Liver (tissue), 9 donors: ENCODE measurements around the gene PTBP3. TPM values are rescaled to one million over a fixed set of nuclear protein-coding genes. Genes with fewer than 3 reads are reported as not detected.

Source experiments
- DNase-seq: peaks from one replicate; pipeline ENCODE4 v3.0.0-alpha.2; 2017; ENCODE audit warnings: low spot score
- H3K27ac ChIP-seq, 2 donors: one replicate each; pipeline ENCODE4 v1.7.0; 2013; ENCODE audit warnings: inconsistent platforms in 2 of 2, low read length in 2 of 2, control low read depth in 1 of 2, low read depth in 1 of 2, mild to moderate bottlenecking in 1 of 2
- H3K27me3 ChIP-seq, 4 donors: one replicate each; pipeline versions ENCODE4 v1.6.1 to v1.7.0; 2013; ENCODE audit warnings: low read length in 3 of 4, inconsistent platforms in 1 of 4, mild to moderate bottlenecking in 1 of 4, moderate library complexity in 1 of 4; ENCODE audit not compliant: control insufficient read depth in 4 of 4, insufficient read depth in 4 of 4
- H3K36me3 ChIP-seq, 4 donors: one replicate each; pipeline versions ENCODE4 v1.6.1 to v1.7.0; 2013; ENCODE audit warnings: low read length in 3 of 4, mild to moderate bottlenecking in 3 of 4, low read depth in 1 of 4, moderate library complexity in 1 of 4; ENCODE audit not compliant: control insufficient read depth in 4 of 4, insufficient read depth in 3 of 4
- H3K4me1 ChIP-seq, 4 donors: one replicate each; pipeline versions ENCODE4 v1.6.1 to v1.7.0; 2013; ENCODE audit warnings: low read length in 3 of 4, mild to moderate bottlenecking in 3 of 4, moderate library complexity in 1 of 4; ENCODE audit not compliant: control insufficient read depth in 4 of 4, insufficient read depth in 4 of 4
- H3K4me3 ChIP-seq, 3 donors: one replicate each; pipeline versions ENCODE4 v1.6.1 to v1.7.0; 2013; ENCODE audit warnings: low read length in 3 of 3, control low read depth in 1 of 3, low read depth in 1 of 3, mild to moderate bottlenecking in 1 of 3
- H3K9ac ChIP-seq, 2 donors: one replicate each; pipeline ENCODE4 v1.7.0; 2013; ENCODE audit warnings: low read length in 2 of 2, mild to moderate bottlenecking in 2 of 2, moderate library complexity in 2 of 2, control low read depth in 1 of 2, low read depth in 1 of 2
- H3K9me3 ChIP-seq, 4 donors: one replicate each; pipeline versions ENCODE4 v1.6.1 to v1.7.0; 2013; ENCODE audit warnings: low read length in 3 of 4; ENCODE audit not compliant: control insufficient read depth in 4 of 4
- FOXA2 ChIP-seq: IDR thresholded peaks from 2 replicates; pipeline ENCODE4 v1.6.1; 2016; ENCODE audit warnings: antibody characterized with exemption
- GABPA ChIP-seq, 2 donors: IDR thresholded peaks in 1 of 2; conservative IDR thresholded peaks in 1 of 2; 2 replicates each; pipeline ENCODE4 v1.6.1; 2016; ENCODE audit warnings: antibody characterized with exemption in 2 of 2, mild to moderate bottlenecking in 1 of 2, moderate library complexity in 1 of 2
- HNF4A ChIP-seq, 2 donors: conservative IDR thresholded peaks; 2 replicates each; pipeline ENCODE4 v1.6.1; 2016; ENCODE audit warnings: antibody characterized with exemption in 2 of 2, mild to moderate bottlenecking in 2 of 2
- HNF4G ChIP-seq: IDR thresholded peaks from 2 replicates; pipeline ENCODE4 v1.6.1; 2016; ENCODE audit warnings: antibody characterized with exemption
- JUND ChIP-seq, 2 donors: IDR thresholded peaks; 2 replicates each; pipeline ENCODE4 v1.6.1; 2016; ENCODE audit warnings: antibody characterized with exemption in 2 of 2
- RAD21 ChIP-seq, 2 donors: IDR thresholded peaks; 2 replicates each; pipeline ENCODE4 v1.6.1; 2016; ENCODE audit warnings: antibody characterized with exemption in 2 of 2, mild to moderate bottlenecking in 2 of 2
- RXRA ChIP-seq, 2 donors: IDR thresholded peaks; 2 replicates each; pipeline ENCODE4 v1.6.1; 2017 to 2018; ENCODE audit warnings: antibody characterized with exemption in 2 of 2, mild to moderate bottlenecking in 1 of 2
- SP1 ChIP-seq: IDR thresholded peaks from 2 replicates; pipeline ENCODE4 v1.6.1; 2018; ENCODE audit warnings: antibody characterized with exemption, mild to moderate bottlenecking
- TAF1 ChIP-seq: conservative IDR thresholded peaks from 2 replicates; pipeline ENCODE4 v1.6.1; 2016; ENCODE audit warnings: antibody characterized with exemption, mild to moderate bottlenecking
- YY1 ChIP-seq: IDR thresholded peaks from 2 replicates; pipeline ENCODE4 v1.6.1; 2016; ENCODE audit warnings: antibody characterized with exemption, mild to moderate bottlenecking
- WGBS: extraction: QIAGEN DNeasy Blood & Tissue Kit; methylation state at CpG from one replicate; pipeline ENCODE4 v1.1.7; 2013; 5-methylcytosine and 5-hydroxymethylcytosine counted together
- polyA plus RNA-seq, 2 donors: library from polyadenylated mRNA; stranded (reverse) in 1 of 2; unstranded in 1 of 2; fragments of 200-250 nt in 1 of 2; fragments of >200 nt in 1 of 2; fragmentation: Nextera tagmentation in 1 of 2; extraction: Ambion mirVana in 1 of 2; gene quantifications; one replicate each; pipeline versions ENCODE4 v1.2.1 to v1.2.3, GENCODE V29; 2013 to 2015
- total RNA-seq, 2 donors: library from RNA; depleted of rRNA; stranded (reverse); fragments of >200 nt; gene quantifications; one replicate each; pipeline ENCODE4 v1.2.3, GENCODE V29; 2014
- TF ChIP-seq, protein P1 (sequence below): IDR thresholded peaks from 2 replicates; pipeline ENCODE4 v1.6.1; 2016; ENCODE audit warnings: antibody characterized with exemption
- TF ChIP-seq, protein P2 (sequence below): fragments of 150-350 bp; IDR thresholded peaks from 2 replicates; pipeline ENCODE4 v1.5.1; 2017; ENCODE audit warnings: improper control_type of control experiment, low read depth, low read length; ENCODE audit not compliant: missing input control
- donor health status: healthy.
- donor health status: healthy.
- donor health status: healthy.
- donor health status: healthy.
- donor health status: healthy.

PTBP3 gene
- total and polyA plus RNA-seq, 4 donors = 4.3 to 34.1 (median 9.2) TPM

DNA sequence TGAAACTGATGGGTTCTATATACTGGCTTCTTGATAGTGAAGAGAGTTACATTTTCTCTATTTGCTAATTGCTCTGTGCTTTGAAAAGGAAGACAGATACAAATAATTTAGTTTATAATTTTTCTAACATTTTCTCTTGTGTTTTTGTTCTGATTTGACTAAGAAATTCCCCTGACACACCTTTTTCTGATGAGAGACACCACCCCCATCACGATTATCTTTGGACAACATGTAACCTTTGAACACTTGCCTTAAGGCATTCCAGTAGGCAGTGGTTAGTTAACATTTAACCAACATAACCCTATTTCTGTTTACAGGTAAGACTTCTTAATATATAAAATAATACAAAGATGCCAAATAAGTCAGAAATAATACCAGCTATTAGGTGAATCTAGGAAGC lies 4.1 kb upstream of the PTBP3 start:
- H3K9me3 ChIP-seq = no peaks in the 10 kb centered on the region
- H3K27ac ChIP-seq = peak overlapping the region; percentile 37 to 40
- no peak for DNase-seq
- H3K4me3 ChIP-seq = no peak overlapping the region
- no peak overlapping the region for H3K9ac ChIP-seq
- WGBS = 31% methylated on average over 1 of the region's 1 CpG
- peaks cover 9 to 25% (median 24%) of the 10 kb centered on the region in 4 donors for H3K4me1 ChIP-seq
- peak; percentile 76 for TF ChIP-seq SP1
- TF ChIP-seq RXRA (IDR thresholded peaks at IDR 0.05) = peak; percentile 71 to 75
- peak; percentile 53 for TF ChIP-seq YY1
- peak; percentile 80 to 81 for TF ChIP-seq HNF4A (conservative IDR thresholded peaks at IDR 0.05)
- TF ChIP-seq, protein P1, sequence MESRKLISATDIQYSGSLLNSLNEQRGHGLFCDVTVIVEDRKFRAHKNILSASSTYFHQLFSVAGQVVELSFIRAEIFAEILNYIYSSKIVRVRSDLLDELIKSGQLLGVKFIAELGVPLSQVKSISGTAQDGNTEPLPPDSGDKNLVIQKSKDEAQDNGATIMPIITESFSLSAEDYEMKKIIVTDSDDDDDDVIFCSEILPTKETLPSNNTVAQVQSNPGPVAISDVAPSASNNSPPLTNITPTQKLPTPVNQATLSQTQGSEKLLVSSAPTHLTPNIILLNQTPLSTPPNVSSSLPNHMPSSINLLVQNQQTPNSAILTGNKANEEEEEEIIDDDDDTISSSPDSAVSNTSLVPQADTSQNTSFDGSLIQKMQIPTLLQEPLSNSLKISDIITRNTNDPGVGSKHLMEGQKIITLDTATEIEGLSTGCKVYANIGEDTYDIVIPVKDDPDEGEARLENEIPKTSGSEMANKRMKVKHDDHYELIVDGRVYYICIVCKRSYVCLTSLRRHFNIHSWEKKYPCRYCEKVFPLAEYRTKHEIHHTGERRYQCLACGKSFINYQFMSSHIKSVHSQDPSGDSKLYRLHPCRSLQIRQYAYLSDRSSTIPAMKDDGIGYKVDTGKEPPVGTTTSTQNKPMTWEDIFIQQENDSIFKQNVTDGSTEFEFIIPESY = no peak
- TF ChIP-seq TAF1 = no peak
- peak in 1 of 2 donors; percentile 36 for TF ChIP-seq RAD21 (IDR thresholded peaks at IDR 0.05)
- peak in 1 of 2 donors; percentile 22 for TF ChIP-seq JUND (IDR thresholded peaks at IDR 0.05)
- TF ChIP-seq HNF4G = peak; percentile 47
- TF ChIP-seq, protein P2, sequence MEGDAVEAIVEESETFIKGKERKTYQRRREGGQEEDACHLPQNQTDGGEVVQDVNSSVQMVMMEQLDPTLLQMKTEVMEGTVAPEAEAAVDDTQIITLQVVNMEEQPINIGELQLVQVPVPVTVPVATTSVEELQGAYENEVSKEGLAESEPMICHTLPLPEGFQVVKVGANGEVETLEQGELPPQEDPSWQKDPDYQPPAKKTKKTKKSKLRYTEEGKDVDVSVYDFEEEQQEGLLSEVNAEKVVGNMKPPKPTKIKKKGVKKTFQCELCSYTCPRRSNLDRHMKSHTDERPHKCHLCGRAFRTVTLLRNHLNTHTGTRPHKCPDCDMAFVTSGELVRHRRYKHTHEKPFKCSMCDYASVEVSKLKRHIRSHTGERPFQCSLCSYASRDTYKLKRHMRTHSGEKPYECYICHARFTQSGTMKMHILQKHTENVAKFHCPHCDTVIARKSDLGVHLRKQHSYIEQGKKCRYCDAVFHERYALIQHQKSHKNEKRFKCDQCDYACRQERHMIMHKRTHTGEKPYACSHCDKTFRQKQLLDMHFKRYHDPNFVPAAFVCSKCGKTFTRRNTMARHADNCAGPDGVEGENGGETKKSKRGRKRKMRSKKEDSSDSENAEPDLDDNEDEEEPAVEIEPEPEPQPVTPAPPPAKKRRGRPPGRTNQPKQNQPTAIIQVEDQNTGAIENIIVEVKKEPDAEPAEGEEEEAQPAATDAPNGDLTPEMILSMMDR = no peak
- no peak for TF ChIP-seq FOXA2
- H3K27me3 ChIP-seq = no peaks in the 10 kb centered on the region
- no peaks in the 10 kb centered on the region for H3K36me3 ChIP-seq

DNA sequence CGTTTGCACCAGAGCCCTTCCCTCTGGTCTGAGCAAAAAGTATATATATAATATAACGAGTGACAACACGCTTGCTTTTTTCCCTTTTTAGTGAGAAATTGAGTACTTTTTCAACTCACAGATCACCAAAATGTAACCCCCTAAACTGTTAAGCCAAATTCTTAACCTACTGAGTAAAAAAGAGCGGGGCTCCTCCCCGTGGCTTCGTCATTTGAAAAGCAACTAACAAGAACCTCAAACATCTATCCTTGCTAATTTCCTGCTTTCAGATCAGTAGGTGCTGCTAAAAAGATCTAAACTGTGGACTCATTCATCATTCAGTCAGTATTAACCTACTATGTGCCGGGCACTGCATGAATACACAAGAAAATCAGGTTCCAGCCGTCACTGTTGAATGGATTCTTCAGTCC lies 1.0 kb upstream of the PTBP3 start:
- WGBS = 2% methylated on average over 8 of the region's 8 CpGs

More for the DNA sequence above, 1.0 kb upstream of the PTBP3 start:
- no peaks in the 10 kb centered on the region for H3K36me3 ChIP-seq
- peaks cover 9 to 48% (median 33%) of the 10 kb centered on the region in 4 donors for H3K4me1 ChIP-seq
- H3K27ac ChIP-seq = peak overlapping the region; percentile 96 to 97
- H3K9ac ChIP-seq = peak overlapping the region; percentile 86 to 93
- DNase-seq = no peak
- H3K4me3 ChIP-seq = peak overlapping the region; percentile 74 to 91 (median 77)
- no peaks in the 10 kb centered on the region for H3K9me3 ChIP-seq
- no peaks in the 10 kb centered on the region for H3K27me3 ChIP-seq
- peak; percentile 7 for TF ChIP-seq YY1
- peak in 1 of 2 donors; percentile 6 for TF ChIP-seq RAD21 (IDR thresholded peaks at IDR 0.05)
- TF ChIP-seq, protein P1 = no peak
- TF ChIP-seq GABPA (IDR thresholded peaks at IDR 0.05 in 1 of 2, conservative IDR thresholded peaks at IDR 0.05 in 1 of 2) = no peak
